RWPE2 (cell line): Measurements from ENCODE around the gene ACADVL.
A peak's percentile ranks its signal among the peaks of the same experiment; 100 is the strongest.
"Not testable (repeated sequence)": the region's sequence is repeated elsewhere in the genome, so short reads cannot be mapped to it uniquely, and the experiment has no call there.

Experiments
- ATAC-seq: fragments of 200-7000 bp; cut with Tn5 transposase; 3 replicates; pipeline ENCODE4 v1.9.1; 2021; ENCODE audit warnings: low read depth
- DNase-seq: peaks from one replicate; pipeline ENCODE4 v3.0.0-alpha.2; 2020; ENCODE audit warnings: low spot score
- H3K27ac ChIP-seq: fragments of 450-650 bp; 2 replicates; pipeline ENCODE4 v1.5.1; 2017; ENCODE audit warnings: mild to moderate bottlenecking; ENCODE audit not compliant: poor library complexity, severe bottlenecking
- H3K27me3 ChIP-seq: fragments of 250-450 bp; sonication (Bioruptor Pico); 2 replicates; pipeline ENCODE4 v1.5.1; 2021; ENCODE audit warnings: mild to moderate bottlenecking, moderate library complexity; ENCODE audit not compliant: insufficient read depth, poor library complexity, severe bottlenecking
- H3K36me3 ChIP-seq: fragments of 250-450 bp; sonication (Bioruptor Pico); 2 replicates; pipeline ENCODE4 v1.5.1; 2020; ENCODE audit warnings: low read depth, mild to moderate bottlenecking, moderate library complexity
- H3K4me1 ChIP-seq: fragments of 250-450 bp; sonication (Bioruptor Pico); 2 replicates; pipeline ENCODE4 v1.5.1; 2021; ENCODE audit warnings: mild to moderate bottlenecking, moderate library complexity; ENCODE audit not compliant: insufficient read depth, poor library complexity, severe bottlenecking
- H3K4me3 ChIP-seq: fragments of 250-450 bp; sonication (Bioruptor Pico); 2 replicates; pipeline ENCODE4 v1.5.1; 2021; ENCODE audit warnings: mild to moderate bottlenecking, moderate library complexity; ENCODE audit not compliant: severe bottlenecking
- H3K9me3 ChIP-seq: fragments of 250-450 bp; sonication (Bioruptor Pico); 2 replicates; pipeline ENCODE4 v1.5.1; 2021; ENCODE audit warnings: mild to moderate bottlenecking, moderate library complexity; ENCODE audit not compliant: severe bottlenecking
- CTCF ChIP-seq: fragments of 450-650 bp; IDR thresholded peaks from one replicate; pipeline ENCODE4 v1.5.1; 2017; ENCODE audit warnings: mild to moderate bottlenecking, moderate library complexity; ENCODE audit not compliant: poor library complexity, severe bottlenecking

ACADVL gene

GRCh38 chr17:7219812-7220592 is at the start of gene ACADVL, which contains the start of gene DLG4:
ACADVL (plus strand) TSS chr17:7219938; CDS start chr17:7219985, 47 bp downstream.
DLG4 (minus strand) TSS chr17:7219836.
- Histone ChIP-seq H3K9me3 (no peaks in the 10 kb centered on the region), H3K27ac (peak within 1 kb of the TSS; percentile 89), H3K36me3 (peaks cover 36% of the 10 kb centered on the region), H3K27me3 (no peaks in the 10 kb centered on the region), H3K4me1 (peaks cover 9% of the 10 kb centered on the region), H3K4me3 (peak within 1 kb of the TSS; percentile 90)
- no peak for TF ChIP-seq CTCF
- DNase-seq (peak; percentile 92), ATAC-seq (peak; percentile 68)

GRCh38 chr17:7172522-7173191 is 47.1 kb upstream of the ACADVL start:
- H3K36me3 ChIP-seq, DNase-seq, H3K27me3 ChIP-seq, H3K4me1 ChIP-seq, H3K27ac ChIP-seq, H3K4me3 ChIP-seq, H3K9me3 ChIP-seq, ATAC-seq: not testable (repeated sequence)

- DNase-seq (no peak), ATAC-seq (peak; percentile 37; the same call in 2 of the 3 replicates)
- no peak for TF ChIP-seq CTCF
- Histone ChIP-seq H3K27me3 (no peaks in the 10 kb centered on the region), H3K4me1 (no peaks in the 10 kb centered on the region), H3K27ac (no peak overlapping the region), H3K4me3 (no peak overlapping the region), H3K36me3 (no peaks in the 10 kb centered on the region), H3K9me3 (peaks cover 3% of the 10 kb centered on the region)
Measured at GRCh38 chr17:7173687-7174602, 45.8 kb upstream of the ACADVL start.

GRCh38 chr17:7174603-7175326 is 45.0 kb upstream of the ACADVL start:
- no peaks in the 10 kb centered on the region for H3K4me1 ChIP-seq
- no peaks in the 10 kb centered on the region for H3K27me3 ChIP-seq
- H3K36me3 ChIP-seq: no peaks in the 10 kb centered on the region
- H3K9me3 ChIP-seq: peaks cover 3% of the 10 kb centered on the region
- DNase-seq (no peak), ATAC-seq (no peak)
- TF ChIP-seq CTCF: no peak
- H3K27ac ChIP-seq: no peak overlapping the region
- H3K4me3 ChIP-seq: no peak overlapping the region
